VCaP (cell line): Measurements from ENCODE around the gene PCSK1N.

Source experiments
- H3K27ac ChIP-seq: fragments of 450-650 bp; 2 replicates; pipeline ENCODE4 v1.5.1; 2017
- CTCF ChIP-seq: fragments of 450-650 bp; conservative IDR thresholded peaks from 2 replicates; pipeline ENCODE4 v1.5.1; 2017; ENCODE audit warnings: mild to moderate bottlenecking, moderate library complexity

PCSK1N gene

DNA sequence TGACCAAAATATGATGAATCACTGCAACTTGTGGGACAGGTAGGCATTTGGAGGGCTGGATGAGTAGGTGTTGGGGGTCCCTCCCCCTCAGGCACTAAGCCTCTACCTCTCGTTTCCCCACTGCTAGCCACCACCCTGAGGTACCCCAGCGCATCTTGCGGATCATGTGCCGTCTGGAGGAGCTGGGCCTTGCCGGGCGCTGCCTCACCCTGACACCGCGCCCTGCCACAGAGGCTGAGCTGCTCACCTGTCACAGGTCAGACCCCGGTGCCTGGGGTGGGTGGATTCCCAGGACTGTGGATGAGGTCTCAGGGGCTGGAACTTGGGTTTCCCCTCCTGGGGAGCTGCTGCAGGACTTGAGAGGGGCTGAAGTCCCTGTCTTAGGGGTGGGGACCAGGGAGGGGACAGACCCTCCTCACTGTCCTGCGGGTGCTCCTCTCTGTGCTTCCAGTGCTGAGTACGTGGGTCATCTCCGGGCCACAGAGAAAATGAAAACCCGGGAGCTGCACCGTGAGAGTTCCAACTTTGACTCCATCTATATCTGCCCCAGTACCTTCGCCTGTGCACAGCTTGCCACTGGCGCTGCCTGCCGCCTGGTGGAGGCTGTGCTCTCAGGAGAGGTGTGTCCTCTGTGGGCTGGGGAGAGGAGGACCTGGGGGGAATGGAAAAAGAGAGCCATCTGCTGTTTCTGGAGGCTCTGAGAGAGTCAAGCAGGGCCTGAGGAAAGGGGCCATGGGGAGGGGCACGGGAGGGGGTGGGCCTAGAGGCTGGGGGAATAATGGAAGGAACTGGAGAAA is 19.2 kb downstream of the PCSK1N start:
- no peak for TF ChIP-seq CTCF
- no peak overlapping the region for H3K27ac ChIP-seq

DNA sequence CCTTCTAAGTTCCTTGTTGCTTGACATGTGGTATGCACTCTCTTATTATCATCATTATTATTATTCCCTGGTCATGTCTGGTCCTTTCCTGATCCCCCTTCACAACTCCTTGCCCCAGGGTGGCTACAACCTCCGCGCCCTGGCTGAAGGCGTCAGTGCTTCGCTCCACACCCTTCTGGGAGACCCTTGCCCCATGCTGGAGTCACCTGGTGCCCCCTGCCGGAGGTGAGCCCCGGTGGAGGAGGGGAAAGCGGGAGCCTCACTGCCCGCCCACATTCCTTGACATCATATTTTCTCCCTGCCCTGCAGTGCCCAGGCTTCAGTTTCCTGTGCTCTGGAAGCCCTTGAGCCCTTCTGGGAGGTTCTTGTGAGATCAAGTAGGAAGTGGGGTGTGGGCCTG is 20.1 kb downstream of the PCSK1N start:
- no peak for TF ChIP-seq CTCF
- H3K27ac ChIP-seq, result no peak overlapping the region

DNA sequence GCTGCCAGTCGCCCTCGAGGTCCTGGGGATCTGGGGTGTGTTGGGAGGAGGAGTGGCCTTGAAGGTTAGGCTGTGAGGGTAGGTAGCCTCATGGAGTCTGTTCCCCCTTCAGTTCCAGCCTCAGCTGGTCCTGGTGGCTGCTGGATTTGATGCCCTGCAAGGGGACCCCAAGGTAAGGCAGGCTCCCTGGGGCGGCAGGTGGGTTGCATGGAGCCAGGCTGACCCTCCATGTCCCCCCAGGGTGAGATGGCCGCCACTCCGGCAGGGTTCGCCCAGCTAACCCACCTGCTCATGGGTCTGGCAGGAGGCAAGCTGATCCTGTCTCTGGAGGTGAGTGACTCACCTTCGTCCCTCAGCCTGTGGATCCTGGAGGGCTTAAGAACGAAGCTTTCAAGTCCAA is 20.7 kb downstream of the PCSK1N start:
- no peak for TF ChIP-seq CTCF
- H3K27ac ChIP-seq, result no peak overlapping the region

GRCh38 chrX:48813644-48814043 is 21.8 kb downstream of the PCSK1N start:
- H3K27ac ChIP-seq, result no peak overlapping the region
- no peak for TF ChIP-seq CTCF

DNA sequence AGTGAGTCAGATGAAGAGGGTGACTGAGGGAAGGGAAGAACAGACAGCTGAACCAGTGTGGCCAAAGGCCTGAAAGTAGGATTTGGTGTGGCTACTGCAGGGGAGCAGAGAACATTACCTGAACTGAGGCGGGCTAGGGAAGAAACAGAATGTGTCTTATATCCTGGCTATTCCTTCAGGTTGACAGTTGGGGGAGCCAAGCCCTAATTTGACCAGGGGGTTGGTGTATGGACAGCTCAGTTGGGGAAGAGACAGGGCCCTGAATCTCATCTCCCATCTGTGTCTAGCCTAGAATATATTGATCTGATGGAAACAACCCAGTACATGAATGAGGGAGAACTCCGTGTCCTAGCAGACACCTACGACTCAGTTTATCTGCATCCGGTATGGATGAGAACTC is 29.3 kb downstream of the PCSK1N start:
- no peak overlapping the region for H3K27ac ChIP-seq
- TF ChIP-seq CTCF, result no peak

DNA sequence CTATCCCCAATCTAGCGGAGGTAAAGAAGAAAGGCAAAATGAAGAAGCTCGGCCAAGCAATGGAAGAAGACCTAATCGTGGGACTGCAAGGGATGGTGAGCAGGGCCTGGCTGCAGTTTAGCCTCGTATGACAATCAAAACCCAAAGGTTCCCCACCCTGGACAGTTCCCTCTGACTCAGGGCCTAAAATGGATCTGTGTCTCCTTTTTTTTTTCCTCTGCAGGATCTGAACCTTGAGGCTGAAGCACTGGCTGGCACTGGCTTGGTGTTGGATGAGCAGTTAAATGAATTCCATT is 32.6 kb downstream of the PCSK1N start:
- TF ChIP-seq CTCF, result no peak
- peak overlapping the region; percentile 59 for H3K27ac ChIP-seq

- H3K27ac ChIP-seq, result peak overlapping the region; percentile 59
Observed at GRCh38 chrX:48802089-48802904, 33.1 kb downstream of the PCSK1N start.

More at GRCh38 chrX:48802089-48802904, 33.1 kb downstream of the PCSK1N start:
- no peak for TF ChIP-seq CTCF
